Medulla oblongata (tissue), 1 donor: Measurements from ENCODE around the gene SLC9B2.

Experiments
- DNase-seq: peaks from one replicate; pipeline ENCODE4 v3.0.0-alpha.2; 2015; ENCODE audit errors: extremely low spot score

Gene SLC9B2

DNA sequence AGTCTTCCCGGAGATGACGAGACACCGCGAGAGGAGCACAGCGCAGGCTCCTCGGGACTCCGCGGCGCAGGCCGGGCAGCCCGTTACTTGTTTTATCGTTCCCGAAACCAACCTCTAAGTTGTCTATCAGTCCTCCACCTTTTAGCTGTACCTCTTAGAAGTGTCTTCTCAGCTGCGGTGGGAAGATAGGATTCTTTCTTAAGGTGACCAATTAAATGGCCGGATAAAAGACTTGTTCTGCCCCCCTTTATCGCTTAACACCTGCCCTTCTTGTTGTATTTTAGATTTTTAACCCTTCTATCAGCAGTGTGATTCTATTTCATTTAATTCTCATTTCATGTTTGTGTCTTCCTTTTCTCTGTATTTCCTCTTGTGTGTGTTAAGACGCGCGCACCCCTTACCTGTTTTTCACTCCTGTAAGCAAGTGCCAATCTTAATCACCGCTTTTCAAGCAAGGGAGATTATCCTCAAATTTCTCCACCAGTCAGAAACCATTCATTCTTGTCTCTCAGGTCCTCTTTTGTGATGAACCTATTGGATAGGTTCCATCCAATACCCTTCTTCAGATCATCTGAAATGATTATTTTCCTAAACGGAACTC is at the start of gene SLC9B2:
SLC9B2 (minus strand) TSS at position 15 of the 601 bp plus-strand sequence. CDS start 9,211 bp downstream, outside the sequence.
- no peak for DNase-seq

- no peak for DNase-seq
Measured at GRCh38 chr4:103126126-103126525, 49.6 kb upstream of the SLC9B2 start.

GRCh38 chr4:103123114-103123513 is 46.6 kb upstream of the SLC9B2 start:
- no peak for DNase-seq

- no peak for DNase-seq
Measured at GRCh38 chr4:103118166-103118565, 41.6 kb upstream of the SLC9B2 start.

GRCh38 chr4:103111598-103111997 is 35.0 kb upstream of the SLC9B2 start:
- no peak for DNase-seq

GRCh38 chr4:103108542-103108941 is 32.0 kb upstream of the SLC9B2 start:
- DNase-seq = no peak

DNA sequence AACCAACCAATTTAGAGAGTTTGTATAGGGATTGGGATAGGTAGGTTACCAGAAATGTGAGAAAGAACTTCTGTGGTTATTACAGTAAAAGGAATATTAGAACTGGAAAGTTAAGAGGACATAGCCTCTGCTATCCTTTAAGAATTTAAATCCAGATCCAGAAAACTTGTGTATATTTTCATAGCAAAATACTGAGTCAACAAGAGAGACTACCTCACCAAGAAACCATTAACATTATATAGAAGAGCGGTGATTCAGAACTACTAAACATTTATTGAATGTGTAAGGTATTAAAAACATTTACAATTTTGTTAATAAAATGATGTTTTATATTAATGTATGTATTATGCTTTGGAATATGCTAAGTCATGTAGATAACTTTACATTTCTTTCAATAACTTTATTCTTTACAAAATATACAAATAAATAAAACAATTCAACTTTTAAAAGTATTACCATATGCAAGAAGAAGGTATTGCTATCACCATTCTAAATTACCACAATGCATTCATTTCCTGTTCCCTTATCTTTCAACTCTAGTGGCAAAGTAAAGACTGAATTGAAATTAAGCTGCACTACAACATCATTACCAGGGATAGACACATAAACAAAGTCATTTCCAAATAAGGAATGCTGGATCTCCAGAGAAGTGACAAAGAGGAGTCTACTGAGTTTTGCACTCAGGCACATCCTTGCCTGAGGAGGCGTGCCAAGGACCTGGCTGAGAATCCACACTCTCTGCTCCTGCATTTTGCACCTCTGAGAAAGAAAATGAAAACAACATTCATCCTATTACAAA is 29.2 kb upstream of the SLC9B2 start:
- DNase-seq = no peak

DNA sequence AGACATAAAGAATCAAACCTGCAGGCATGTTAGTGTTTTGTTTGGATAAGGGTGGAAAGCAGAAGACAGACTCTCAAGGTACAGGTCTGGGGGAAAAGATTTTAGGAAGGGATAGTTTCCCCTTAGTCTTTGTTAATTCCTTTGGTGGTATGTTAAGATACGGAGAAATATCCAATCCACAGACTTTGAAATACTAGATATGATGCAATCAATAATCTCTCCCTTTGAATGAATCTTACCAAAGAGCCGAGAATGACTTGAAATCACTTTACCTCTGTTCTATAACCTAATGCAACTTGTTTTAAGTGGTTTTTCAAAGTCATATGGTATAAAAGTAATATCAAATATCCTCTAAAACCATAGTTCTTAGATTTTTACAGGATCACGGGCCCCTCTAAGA is 28.3 kb upstream of the SLC9B2 start:
- DNase-seq = no peak

GRCh38 chr4:103100691-103101090 is 24.1 kb upstream of the SLC9B2 start:
- DNase-seq = no peak

GRCh38 chr4:103099691-103100392 is 23.3 kb upstream of the SLC9B2 start, which contains the start of gene BDH2:
BDH2 (minus strand) TSS chr4:103099834; CDS start chr4:103096254, 3,580 bp downstream.
- DNase-seq = peak; percentile 96

- peak; percentile 48 for DNase-seq
Measured at GRCh38 chr4:103098756-103099440, 22.3 kb upstream of the SLC9B2 start.

DNA sequence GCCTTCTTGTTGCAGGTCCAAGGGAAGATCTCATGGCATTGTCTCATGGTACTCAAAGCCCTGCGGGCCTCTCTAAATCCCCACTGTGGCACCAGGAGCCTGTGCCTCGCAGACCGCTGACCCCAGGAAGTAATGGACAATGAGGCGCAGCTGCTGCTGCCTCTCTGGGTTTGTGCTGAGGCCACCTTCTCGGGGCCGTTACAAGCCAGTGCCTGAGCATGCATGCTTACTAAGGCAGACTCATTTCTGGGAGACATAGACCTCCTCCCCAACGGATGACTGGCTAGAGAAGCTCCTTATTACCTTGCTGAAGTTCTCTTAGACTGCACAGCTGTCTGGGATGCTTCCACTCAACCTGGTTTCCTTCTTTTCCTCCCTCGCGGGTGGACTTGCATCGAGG is 21.8 kb upstream of the SLC9B2 start:
- peak; percentile 14 for DNase-seq

GRCh38 chr4:103097112-103097511 is 20.6 kb upstream of the SLC9B2 start:
- no peak for DNase-seq

- peak; percentile 69 for DNase-seq
Measured at GRCh38 chr4:103095080-103095479, 18.5 kb upstream of the SLC9B2 start.

GRCh38 chr4:103092245-103092644 is 15.7 kb upstream of the SLC9B2 start:
- no peak for DNase-seq

- peak; percentile 90 for DNase-seq
Measured at GRCh38 chr4:103091601-103092223, 15.2 kb upstream of the SLC9B2 start.

DNA sequence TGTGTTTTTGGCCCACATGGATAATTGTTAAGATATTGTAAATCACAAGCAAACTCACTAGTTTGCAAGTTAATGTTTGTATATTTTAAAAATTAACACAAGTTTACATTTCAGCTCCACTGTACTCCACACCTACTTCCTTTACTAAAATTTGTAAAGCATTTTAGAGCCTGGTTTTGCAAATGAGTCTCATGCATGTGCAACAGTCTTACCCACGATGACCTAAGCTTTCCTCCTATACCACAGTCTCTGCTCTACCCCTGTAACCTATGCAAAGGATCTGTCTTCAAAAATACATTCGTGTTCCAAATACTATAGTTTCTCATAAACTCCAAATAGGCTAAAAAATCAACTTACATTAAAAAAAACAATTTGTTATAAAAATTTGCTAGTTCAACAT is 12.9 kb upstream of the SLC9B2 start:
- no peak for DNase-seq

- no peak for DNase-seq
Measured at GRCh38 chr4:103086551-103086950, 10.0 kb upstream of the SLC9B2 start.

GRCh38 chr4:103085555-103086196 is 9.1 kb upstream of the SLC9B2 start:
- no peak for DNase-seq

DNA sequence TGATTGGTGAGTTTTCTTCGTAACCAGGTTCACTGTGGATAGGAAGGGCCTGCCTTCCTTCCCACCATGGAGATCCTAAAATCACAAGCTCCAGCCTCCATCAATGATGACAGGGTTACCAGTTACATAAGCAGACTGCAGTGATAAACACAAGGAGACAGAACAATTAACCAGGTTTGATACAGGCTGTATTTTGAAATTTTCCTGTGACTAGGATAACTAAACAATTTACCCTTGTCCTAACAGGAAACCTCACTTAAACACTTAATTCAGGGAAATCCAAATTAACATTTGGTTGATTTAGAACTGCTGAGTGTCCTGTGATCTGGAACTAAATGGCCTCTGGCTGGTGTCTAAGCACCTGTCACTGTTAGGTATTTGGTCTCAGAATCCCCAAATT is 3.1 kb upstream of the SLC9B2 start:
- DNase-seq = no peak
